CD14-positive monocyte (primary cell): ENCODE data around the gene NOL6. TPM values are rescaled to one million over a fixed set of nuclear protein-coding genes. Genes with fewer than 3 reads are reported as not detected.
A peak's percentile ranks its signal among the peaks of the same experiment; 100 is the strongest.

ENCODE experiments used
- DNase-seq, 3 donors: peaks; one replicate each; pipeline ENCODE4 v3.0.0-alpha.2; 2011 to 2022
- H2AFZ ChIP-seq: 2 replicates; pipeline ENCODE4 v1.6.0; 2012; ENCODE audit warnings: mild to moderate bottlenecking, low read depth, low read length, inconsistent platforms; ENCODE audit not compliant: insufficient read depth, poor library complexity, severe bottlenecking
- H3K27ac ChIP-seq, 2 donors: 1 replicate in 1 of 2; 2 replicates in 1 of 2; pipeline ENCODE4 v1.5.1; 2012 to 2013; ENCODE audit warnings: low read length in 2 of 2, control low read depth in 1 of 2, inconsistent platforms in 1 of 2, low read depth in 1 of 2, mild to moderate bottlenecking in 1 of 2
- H3K27me3 ChIP-seq, 2 donors: one replicate each; pipeline versions ENCODE4 v1.6.0 to v1.6.1; 2011 to 2013; ENCODE audit warnings: low read length in 2 of 2; ENCODE audit not compliant: control insufficient read depth in 2 of 2, insufficient read depth in 2 of 2
- H3K36me3 ChIP-seq, 2 donors: replicated peaks in 1 of 2; 1 replicate in 1 of 2; 2 replicates in 1 of 2; pipeline versions ENCODE4 v1.5.1 to v1.6.1; 2012 to 2013; ENCODE audit warnings: low read length in 2 of 2, control low read depth in 1 of 2, inconsistent platforms in 1 of 2, mild to moderate bottlenecking in 1 of 2; ENCODE audit not compliant: insufficient read depth in 2 of 2, control insufficient read depth in 1 of 2
- H3K4me1 ChIP-seq, 2 donors: 1 replicate in 1 of 2; 2 replicates in 1 of 2; pipeline versions ENCODE4 v1.5.1 to v1.6.1; 2012 to 2013; ENCODE audit warnings: low read length in 2 of 2, control low read depth in 1 of 2, inconsistent platforms in 1 of 2, mild to moderate bottlenecking in 1 of 2, moderate library complexity in 1 of 2; ENCODE audit not compliant: insufficient read depth in 2 of 2, control insufficient read depth in 1 of 2
- H3K4me2 ChIP-seq: replicated peaks from 2 replicates; pipeline ENCODE3; 2012; ENCODE audit warnings: low read length, moderate library complexity, mild to moderate bottlenecking; ENCODE audit not compliant: poor library complexity, severe bottlenecking; ENCODE audit errors: extremely low read depth
- H3K4me3 ChIP-seq, 3 experiments: fragments of 200-600 bp in 1 of 3; sonication (generic) in 1 of 3; replicated peaks in 1 of 3; 1 replicate in 2 of 3; 2 replicates in 1 of 3; pipeline ENCODE4 v1.5.1; 2011 to 2013; ENCODE audit warnings: low read length in 3 of 3, mild to moderate bottlenecking in 3 of 3, control low read depth in 2 of 3, low read depth in 2 of 3, inconsistent platforms in 1 of 3, moderate library complexity in 1 of 3
- H3K79me2 ChIP-seq: 2 replicates; pipeline ENCODE4 v1.6.0; 2012; ENCODE audit warnings: mild to moderate bottlenecking, control low read depth, inconsistent platforms, low read length, moderate library complexity; ENCODE audit not compliant: insufficient read depth
- H3K9ac ChIP-seq: 2 replicates; pipeline ENCODE4 v1.6.0; 2017; ENCODE audit warnings: low read length, mild to moderate bottlenecking; ENCODE audit not compliant: insufficient read depth, poor library complexity, severe bottlenecking
- H3K9me3 ChIP-seq, 2 donors: replicated peaks in 1 of 2; 1 replicate in 1 of 2; 2 replicates in 1 of 2; pipeline versions ENCODE4 v1.5.1 to v1.6.1; 2012 to 2013; ENCODE audit warnings: low read length in 2 of 2, control low read depth in 1 of 2; ENCODE audit not compliant: control insufficient read depth in 1 of 2, insufficient read depth in 1 of 2
- H4K20me1 ChIP-seq: 2 replicates; pipeline ENCODE4 v1.6.0; 2012; ENCODE audit warnings: mild to moderate bottlenecking, low read length, control low read depth, moderate library complexity; ENCODE audit not compliant: insufficient read depth
- H3K27ac Mint-ChIP-seq, 7 donors: one replicate each; pipeline ENCODE4 v1.8.0; 2020; ENCODE audit warnings: mild to moderate bottlenecking in 7 of 7, mixed read lengths in 7 of 7, moderate library complexity in 6 of 7, inconsistent platforms in 2 of 7
- H3K27me3 Mint-ChIP-seq, 3 donors: one replicate each; pipeline ENCODE4 v1.8.0; 2021 to 2022; ENCODE audit warnings: low read depth in 3 of 3, mild to moderate bottlenecking in 3 of 3, mixed read lengths in 3 of 3, moderate library complexity in 3 of 3, inconsistent platforms in 1 of 3
- H3K36me3 Mint-ChIP-seq, 2 donors: one replicate each; pipeline ENCODE4 v1.8.0; 2020; ENCODE audit warnings: mixed read lengths in 2 of 2, inconsistent platforms in 1 of 2, mild to moderate bottlenecking in 1 of 2
- H3K4me1 Mint-ChIP-seq: one replicate; pipeline ENCODE4 v1.8.0; 2020; ENCODE audit warnings: mild to moderate bottlenecking, mixed read lengths
- H3K4me3 Mint-ChIP-seq, 2 donors: one replicate each; pipeline ENCODE4 v1.8.0; 2020; ENCODE audit warnings: mild to moderate bottlenecking in 2 of 2, mixed read lengths in 2 of 2, moderate library complexity in 1 of 2
- H3K9me3 Mint-ChIP-seq, 7 donors: one replicate each; pipeline ENCODE4 v1.8.0; 2020 to 2022; ENCODE audit warnings: mixed read lengths in 7 of 7, mild to moderate bottlenecking in 6 of 7, moderate library complexity in 6 of 7, inconsistent platforms in 2 of 7
- CTCF ChIP-seq: fragments of 200-600 bp; IDR thresholded peaks from one replicate; pipeline ENCODE4 v1.8.0; 2022; ENCODE audit warnings: antibody characterized with exemption, mild to moderate bottlenecking
- WGBS: methylation state at CpG from one replicate; pipeline ENCODE4 v1.1.5; 2013; ENCODE audit warnings: missing lambda C conversion rate; ENCODE audit not compliant: insufficient coverage; 5-methylcytosine and 5-hydroxymethylcytosine counted together
- intact Hi-C, 2 donors: fragments of 100-400 bp; cut with micrococcal nuclease; formaldehyde crosslinking; loops; one replicate each; pipeline versions ENCODE4 v1.15.0 to v1.15.1; 2023
- polyA plus RNA-seq, 3 donors: library from polyadenylated mRNA; depleted of rRNA in 1 of 3; unstranded in 2 of 3; stranded (reverse) in 1 of 3; fragments of 300-500 nt in 2 of 3; fragments of >200 nt in 1 of 3; fragmentation: Illumina TruSeq in 2 of 3; gene quantifications; 1 replicate in 2 of 3; 2 replicates in 1 of 3; pipeline ENCODE4 v1.2.3, GENCODE V29; 2012 to 2021

Gene NOL6
- polyA plus RNA-seq, 3 donors, result 4.6 to 21.9 (median 10.1) TPM

DNA sequence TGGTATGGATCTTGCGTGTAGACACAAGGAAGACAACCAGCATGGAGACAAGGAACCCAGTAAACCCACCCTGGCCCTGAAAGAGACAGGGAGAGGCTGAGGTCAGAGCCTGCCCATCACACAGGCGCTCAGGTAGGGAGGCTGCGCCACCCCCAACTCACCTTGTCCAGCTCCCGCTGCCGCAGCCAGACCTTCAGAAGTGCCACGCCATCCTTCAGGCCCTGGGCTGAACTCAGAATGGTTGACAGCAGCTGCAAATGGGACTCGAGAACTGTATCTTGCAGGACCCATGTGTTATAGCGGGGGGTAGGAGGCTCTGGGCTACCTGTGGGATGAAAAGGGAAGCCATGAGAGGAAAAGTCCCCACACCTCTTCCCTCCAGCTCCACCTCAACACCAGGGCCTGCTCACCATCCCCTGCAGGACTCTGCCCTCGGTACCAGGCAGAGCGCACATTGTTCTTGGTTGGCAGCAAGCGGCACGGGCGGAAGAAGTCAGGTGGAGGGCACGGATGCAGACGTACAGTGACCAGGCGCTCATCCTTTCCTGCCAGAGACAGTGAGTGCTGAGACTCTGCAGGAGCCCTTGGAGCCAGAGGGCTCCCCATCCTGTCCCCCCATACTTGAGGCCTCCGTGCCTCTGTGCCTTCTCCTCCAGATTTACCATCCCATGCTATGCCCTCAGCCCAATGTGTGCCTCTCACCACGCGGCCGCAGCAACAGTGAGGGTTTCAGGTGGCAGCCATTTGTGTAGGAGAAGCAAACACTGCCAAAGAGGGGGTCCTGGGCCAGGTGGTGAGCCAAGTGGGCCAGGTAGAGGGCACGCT lies 4.7 kb downstream of the NOL6 start:
- Histone ChIP-seq H3K9me3 (no peaks in the 10 kb centered on the region), H3K79me2 (peaks cover 24% of the 10 kb centered on the region), H3K36me3 (peaks cover 74 to 84% of the 10 kb centered on the region in 2 donors), H3K4me1 (peaks cover 12 to 13% of the 10 kb centered on the region in 2 donors), H2AFZ (no peak overlapping the region), H3K4me2 (no peak overlapping the region), H3K9ac (no peak overlapping the region), H3K27me3 (no peaks in the 10 kb centered on the region), H3K4me3 (no peak overlapping the region), H3K27ac (no peak overlapping the region), H4K20me1 (no peaks in the 10 kb centered on the region)
- Mint-ChIP-seq H3K4me3 (no peak overlapping the region), H3K9me3 (no peaks in the 10 kb centered on the region), H3K27me3 (no peaks in the 10 kb centered on the region), H3K36me3 (peaks cover 71 to 84% of the 10 kb centered on the region in 2 donors), H3K27ac (peak overlapping the region in 2 of 7 donors; percentile 28 to 64), H3K4me1 (peaks cover 16% of the 10 kb centered on the region)
- no peak for TF ChIP-seq CTCF
- 98% methylated on average over 11 of the region's 21 CpGs for WGBS
- intact Hi-C loops, result no loop called here
- no peak for DNase-seq

DNA sequence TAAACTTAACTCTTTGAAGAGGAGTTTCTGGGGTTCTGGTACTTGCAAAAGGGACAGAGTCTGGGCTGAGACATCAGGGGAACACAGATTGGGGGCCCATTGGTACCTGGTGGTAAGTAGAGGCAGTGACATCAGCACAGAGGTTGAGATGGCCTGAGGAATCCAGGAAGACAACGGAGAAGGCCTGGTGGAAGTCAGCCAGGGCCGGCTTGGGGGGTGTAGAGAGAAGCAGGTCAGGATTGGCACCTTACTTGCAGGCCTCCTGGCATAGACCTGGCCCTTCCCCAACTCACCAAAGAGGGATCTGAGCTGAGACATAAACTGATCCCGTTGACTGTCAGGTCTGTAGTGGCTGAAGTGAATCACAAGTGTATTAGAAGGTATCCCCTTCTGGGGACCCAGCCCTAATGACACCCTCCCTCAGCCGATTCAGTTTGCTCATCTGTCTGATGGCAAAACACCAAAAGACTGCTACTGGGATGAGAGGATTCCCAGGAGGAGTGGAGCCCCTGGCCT lies 5.5 kb downstream of the NOL6 start:
- DNase-seq, result no peak
- no peak for TF ChIP-seq CTCF
- no peak overlapping the region for H3K27ac Mint-ChIP-seq
- no peak overlapping the region for H3K4me3 Mint-ChIP-seq
- H3K4me1 Mint-ChIP-seq, result peaks cover 14% of the 10 kb centered on the region
- no CpG with 5 or more reads among the region's 4 CpGs for WGBS
- H3K27ac ChIP-seq, result no peak overlapping the region
- no peaks in the 10 kb centered on the region for H4K20me1 ChIP-seq
- no peaks in the 10 kb centered on the region for H3K27me3 ChIP-seq
- H3K4me3 ChIP-seq, result no peak overlapping the region
- H3K9me3 Mint-ChIP-seq, result peaks cover 0 to 1% (median 0%) of the 10 kb centered on the region in 7 donors
- peaks cover 20% of the 10 kb centered on the region for H3K79me2 ChIP-seq
- H3K36me3 ChIP-seq, result peaks cover 82 to 92% of the 10 kb centered on the region in 2 donors
- H3K9ac ChIP-seq, result no peak overlapping the region
- no peak overlapping the region for H3K4me2 ChIP-seq
- peaks cover 78 to 91% of the 10 kb centered on the region in 2 donors for H3K36me3 Mint-ChIP-seq
- no peak overlapping the region for H2AFZ ChIP-seq
- H3K4me1 ChIP-seq, result peaks cover 10 to 11% of the 10 kb centered on the region in 2 donors
- no peaks in the 10 kb centered on the region for H3K9me3 ChIP-seq
- intact Hi-C loops, result no loop called here
- H3K27me3 Mint-ChIP-seq, result no peaks in the 10 kb centered on the region
